Activated CD8-positive, alpha-beta T cell treated with anti-CD3 and anti-CD28 coated beads, Interleukin-2, amount 10 ng/mL, durations not matched to agents 7 days and 5 days (primary cell): ENCODE results near the gene TRPV6. TPM values are rescaled to one million over a fixed set of nuclear protein-coding genes. Genes with fewer than 3 reads are reported as not detected.

Experiments
- ATAC-seq: fragments of 150-1000 bp; cut with Tn5 transposase; one replicate; pipeline ENCODE4 v1.10.0; 2021; ENCODE audit warnings: moderate library complexity
- CTCF ChIA-PET: fragments of 350-600 bp; sonication (Branson Sonifier 250); formaldehyde crosslinking; loops from one replicate; lab custom pipeline; 2021; ENCODE audit warnings: antibody characterized with exemption; lab: Charles Lee
- POLR2A ChIA-PET: fragments of 350-600 bp; sonication (Branson Sonifier 250); formaldehyde crosslinking; loops from one replicate; lab custom pipeline; 2021; ENCODE audit warnings: antibody characterized with exemption; lab: Charles Lee
- DNase-seq: peaks from one replicate; pipeline ENCODE4 v3.0.0-alpha.2; 2020
- H3K27ac Mint-ChIP-seq: one replicate; pipeline ENCODE4 v1.8.0; 2021; ENCODE audit warnings: mild to moderate bottlenecking, mixed read lengths
- H3K27me3 Mint-ChIP-seq: one replicate; pipeline ENCODE4 v1.8.0; 2021; ENCODE audit warnings: low read depth, mixed read lengths
- H3K36me3 Mint-ChIP-seq: one replicate; pipeline ENCODE4 v1.8.0; 2021; ENCODE audit warnings: low read depth, mixed read lengths
- H3K4me1 Mint-ChIP-seq: one replicate; pipeline ENCODE4 v1.8.0; 2021; ENCODE audit warnings: low read depth, mixed read lengths
- H3K4me3 Mint-ChIP-seq: one replicate; pipeline ENCODE4 v1.8.0; 2021; ENCODE audit warnings: mild to moderate bottlenecking, mixed read lengths
- H3K9me3 Mint-ChIP-seq: one replicate; pipeline ENCODE4 v1.8.0; 2022; ENCODE audit warnings: mixed read lengths; ENCODE audit not compliant: insufficient read depth
- total RNA-seq, 2 experiments: library from RNA; stranded (reverse); gene quantifications; one replicate each; pipeline ENCODE4 v1.2.3, GENCODE V29; 2021

TRPV6 gene
- total RNA-seq, 2 experiments from 2014 or later: not detected

- ATAC-seq (no peak), DNase-seq (peak; percentile 33)
- ChIA-PET CTCF (interaction anchor here (0.6 to 2.1 kb wide), 17 partner anchors 10 to 533 kb away, joined by 3 to 33 read pairs (median 5); no protein-coding TSS in a partner anchor), POLR2A (interaction anchor here (0.8 to 1.2 kb wide), 3 partner anchors 20 to 35 kb away, joined by 3 to 9 read pairs (median 3); no protein-coding TSS in a partner anchor)
- no peak overlapping the region for H3K27ac Mint-ChIP-seq
- no peaks in the 10 kb centered on the region for H3K36me3 Mint-ChIP-seq
- no peaks in the 10 kb centered on the region for H3K9me3 Mint-ChIP-seq
- no peaks in the 10 kb centered on the region for H3K27me3 Mint-ChIP-seq
- peaks cover 13% of the 10 kb centered on the region for H3K4me1 Mint-ChIP-seq
- no peak overlapping the region for H3K4me3 Mint-ChIP-seq
Measured at GRCh38 chr7:142835487-142835886, 50.1 kb downstream of the TRPV6 start.

GRCh38 chr7:142833174-142834048 lies 52.1 kb downstream of the TRPV6 start:
- Mint-ChIP-seq H3K27ac (no peak overlapping the region), H3K4me3 (no peak overlapping the region), H3K4me1 (peaks cover 13% of the 10 kb centered on the region), H3K27me3 (peaks cover 7% of the 10 kb centered on the region), H3K9me3 (no peaks in the 10 kb centered on the region), H3K36me3 (no peaks in the 10 kb centered on the region)
- DNase-seq (no peak), ATAC-seq (no peak)
- POLR2A ChIA-PET: interaction anchor here (1.0 kb wide), 1 partner anchor 15 kb away, joined by 3 read pairs; no protein-coding TSS in a partner anchor
- CTCF ChIA-PET: interaction anchor here (1.8 kb wide), 1 partner anchor 23 kb away, joined by 10 read pairs; no protein-coding TSS in a partner anchor

- no peak for DNase-seq
- Mint-ChIP-seq H3K4me3 (no peak overlapping the region), H3K36me3 (no peaks in the 10 kb centered on the region), H3K9me3 (no peaks in the 10 kb centered on the region), H3K4me1 (peaks cover 13% of the 10 kb centered on the region), H3K27ac (no peak overlapping the region), H3K27me3 (peaks cover 10% of the 10 kb centered on the region)
- ChIA-PET POLR2A (no interaction called here), CTCF (interaction anchor here (0.6 to 1.8 kb wide), 4 partner anchors 19 to 22 kb away, joined by 3 to 10 read pairs (median 3); partner anchors contain the start of gene EPHB6)
- ATAC-seq: no peak
Measured at GRCh38 chr7:142832417-142832816, 53.1 kb downstream of the TRPV6 start.

- CTCF ChIA-PET: interaction anchor here (1.2 to 1.5 kb wide), 3 partner anchors 9 to 17 kb away, joined by 3 to 5 read pairs (median 4); no protein-coding TSS in a partner anchor
- no peak overlapping the region for H3K4me3 Mint-ChIP-seq
Measured at GRCh38 chr7:142827951-142828500, 57.5 kb downstream of the TRPV6 start.

GRCh38 chr7:142822714-142823113 lies 62.8 kb downstream of the TRPV6 start:
- Mint-ChIP-seq H3K4me1 (peaks cover 9% of the 10 kb centered on the region), H3K4me3 (no peak overlapping the region), H3K9me3 (peaks cover 6% of the 10 kb centered on the region), H3K27ac (no peak overlapping the region), H3K36me3 (no peaks in the 10 kb centered on the region), H3K27me3 (peaks cover 26% of the 10 kb centered on the region)
- POLR2A ChIA-PET: interaction anchor here (0.7 kb wide), 1 partner anchor 395 kb away, joined by 4 read pairs; no protein-coding TSS in a partner anchor
- ATAC-seq (no peak), DNase-seq (no peak)
- CTCF ChIA-PET: interaction anchor here (0.9 to 2.4 kb wide), 4 partner anchors 11 to 39 kb away, joined by 3 to 8 read pairs (median 4); no protein-coding TSS in a partner anchor

More at GRCh38 chr7:142827951-142828500, 57.5 kb downstream of the TRPV6 start:
- Mint-ChIP-seq H3K4me1 (no peaks in the 10 kb centered on the region), H3K27me3 (peaks cover 20% of the 10 kb centered on the region), H3K36me3 (no peaks in the 10 kb centered on the region), H3K27ac (no peak overlapping the region), H3K9me3 (peaks cover 6% of the 10 kb centered on the region)
- DNase-seq: no peak
- POLR2A ChIA-PET: interaction anchor here (0.9 kb wide), 1 partner anchor 10 kb away, joined by 3 read pairs; no protein-coding TSS in a partner anchor
- ATAC-seq: no peak

Other genes with a start within 250 kb of the TRPV6 start
- not detected for gene PRSS1, start 136.3 kb downstream of the TRPV6 start, total RNA-seq
- not detected for gene PRSS2, start 114.8 kb downstream of the TRPV6 start, total RNA-seq
- 1 to 10 TPM; 7.0 TPM for gene EPHB6, start 30.7 kb downstream of the TRPV6 start, total RNA-seq
- not detected for gene TRPV5, start 48.0 kb upstream of the TRPV6 start, total RNA-seq
- not detected for gene LLCFC1, start 53.7 kb upstream of the TRPV6 start, total RNA-seq
- gene KEL, start 76.6 kb upstream of the TRPV6 start, total RNA-seq: 1 to 10 TPM; 1.0 to 1.1 TPM
- gene OR9A2, start 141.4 kb upstream of the TRPV6 start, total RNA-seq: not detected
- gene OR6V1, start 166.6 kb upstream of the TRPV6 start, total RNA-seq: not detected
- gene PIP, start 246.3 kb upstream of the TRPV6 start, total RNA-seq: not detected